ENCODE data around the gene GGA1.

Gene GGA1

DNA sequence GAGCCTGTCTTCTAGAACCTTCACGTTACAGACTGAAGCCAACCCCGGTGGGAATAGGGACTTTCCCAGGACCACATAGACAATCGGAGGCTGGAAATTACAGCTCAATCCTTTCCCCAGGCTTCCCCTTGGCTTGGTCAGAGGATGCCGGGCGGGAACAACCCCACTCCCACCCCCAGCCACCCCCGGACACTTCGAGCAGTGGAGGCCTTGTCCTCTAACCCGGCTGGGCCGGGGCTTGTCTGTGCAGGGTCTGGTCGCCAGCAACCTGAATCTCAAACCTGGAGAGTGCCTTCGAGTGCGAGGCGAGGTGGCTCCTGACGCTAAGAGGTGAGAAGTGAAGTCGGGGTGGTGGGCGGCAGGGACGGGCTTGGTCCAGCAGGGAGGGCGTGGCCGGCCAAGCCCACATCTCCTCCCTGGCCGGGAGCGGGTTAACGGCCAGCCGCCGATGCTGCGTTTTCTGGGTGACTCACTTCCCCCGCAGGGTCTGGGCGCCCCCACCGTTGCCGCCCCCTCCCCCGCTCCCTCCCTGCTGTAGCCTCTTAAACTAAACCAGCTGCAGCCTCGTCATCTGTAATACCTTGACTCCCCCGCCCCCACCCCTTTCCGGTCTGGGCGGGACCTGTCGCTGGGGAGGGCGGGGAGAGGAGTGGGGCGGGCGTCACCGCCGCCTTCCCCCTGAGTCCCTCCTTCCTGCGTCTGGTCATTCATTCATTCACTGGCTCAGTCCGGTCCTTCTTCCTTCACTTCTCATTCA lies 68.3 kb downstream of the GGA1 start:
- no peak for DNase-seq

DNA sequence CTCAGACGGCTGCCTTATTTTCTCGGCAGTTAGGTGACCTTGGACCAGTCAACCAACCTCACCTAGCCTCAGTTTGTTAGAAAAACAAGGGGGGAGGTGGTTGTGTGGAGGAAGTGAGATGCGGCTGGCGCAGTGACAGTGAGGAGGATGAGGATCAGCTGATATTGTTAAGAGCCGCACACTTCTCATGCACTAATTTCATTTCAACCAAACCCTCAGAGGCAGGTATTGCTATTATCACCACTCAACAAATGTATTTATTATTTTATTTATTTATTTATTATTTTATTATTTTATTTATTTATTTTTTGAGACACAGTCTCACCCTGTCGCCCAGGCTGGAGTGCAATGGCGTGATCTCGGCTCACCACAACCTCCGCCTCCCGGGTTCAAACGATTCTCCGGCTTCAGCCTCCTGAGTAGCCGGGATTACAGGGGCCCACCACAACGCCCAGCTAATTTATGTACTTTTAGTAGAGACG lies 68.9 kb downstream of the GGA1 start:
- no peak for DNase-seq

DNA sequence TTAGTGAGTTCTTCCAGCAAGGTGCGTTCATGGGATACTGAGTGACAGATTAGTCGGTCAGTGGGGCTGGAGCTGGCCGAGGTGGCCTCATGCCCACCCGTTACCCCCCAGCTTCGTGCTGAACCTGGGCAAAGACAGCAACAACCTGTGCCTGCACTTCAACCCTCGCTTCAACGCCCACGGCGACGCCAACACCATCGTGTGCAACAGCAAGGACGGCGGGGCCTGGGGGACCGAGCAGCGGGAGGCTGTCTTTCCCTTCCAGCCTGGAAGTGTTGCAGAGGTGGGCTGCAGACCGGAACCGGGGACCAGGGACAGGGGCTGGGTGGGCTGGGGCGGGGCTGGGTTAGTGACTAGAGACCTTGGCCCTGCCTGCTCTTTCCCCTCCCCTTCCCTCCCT lies 69.7 kb downstream of the GGA1 start:
- no peak for DNase-seq

DNA sequence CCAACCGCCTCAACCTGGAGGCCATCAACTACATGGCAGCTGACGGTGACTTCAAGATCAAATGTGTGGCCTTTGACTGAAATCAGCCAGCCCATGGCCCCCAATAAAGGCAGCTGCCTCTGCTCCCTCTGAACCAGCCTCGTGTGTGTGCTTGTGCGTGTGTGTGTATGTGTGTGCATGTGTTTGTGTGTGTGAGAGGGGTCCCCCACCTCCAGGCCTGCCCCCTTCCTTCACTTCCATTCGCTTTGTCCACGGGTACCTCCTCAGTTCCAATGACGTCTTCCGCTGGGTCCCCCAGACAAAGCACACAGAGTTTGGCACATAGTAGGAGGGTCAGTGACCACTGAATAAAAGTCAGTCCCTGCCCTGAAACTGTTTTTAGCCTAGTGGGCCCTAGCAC lies 71.0 kb downstream of the GGA1 start:
- DNase-seq = no peak

DNA sequence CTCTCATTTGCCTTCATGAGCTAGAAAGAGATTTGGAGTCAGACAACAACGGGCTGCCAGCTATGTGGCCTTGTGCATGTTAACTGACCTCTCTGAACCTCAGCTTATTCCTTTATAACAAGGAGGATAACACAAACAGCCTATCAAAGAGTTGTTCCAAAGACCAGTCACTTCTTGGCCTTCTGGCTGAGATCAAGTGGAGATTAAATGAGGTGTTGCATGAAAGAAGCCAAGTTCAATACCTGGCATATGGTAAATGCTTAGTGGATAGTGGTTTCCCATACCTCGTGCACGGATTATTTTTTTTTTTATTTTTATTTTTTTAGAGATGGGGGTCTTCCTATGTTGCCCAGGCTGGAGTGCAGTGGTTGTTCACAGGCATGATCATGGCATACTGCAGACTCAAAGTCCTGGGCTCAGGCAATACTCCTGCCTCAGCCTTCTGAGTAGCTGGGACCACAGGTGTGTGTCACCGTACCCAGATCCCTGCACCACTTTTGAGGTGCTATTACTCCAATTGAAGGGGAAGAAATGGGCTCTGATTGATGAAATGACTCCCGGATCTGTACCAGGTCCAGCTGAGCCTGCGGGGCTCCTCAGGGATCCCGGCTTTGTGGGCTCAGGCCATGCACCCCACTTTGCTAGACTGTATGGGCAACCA lies 71.7 kb downstream of the GGA1 start:
- no peak for DNase-seq

DNA sequence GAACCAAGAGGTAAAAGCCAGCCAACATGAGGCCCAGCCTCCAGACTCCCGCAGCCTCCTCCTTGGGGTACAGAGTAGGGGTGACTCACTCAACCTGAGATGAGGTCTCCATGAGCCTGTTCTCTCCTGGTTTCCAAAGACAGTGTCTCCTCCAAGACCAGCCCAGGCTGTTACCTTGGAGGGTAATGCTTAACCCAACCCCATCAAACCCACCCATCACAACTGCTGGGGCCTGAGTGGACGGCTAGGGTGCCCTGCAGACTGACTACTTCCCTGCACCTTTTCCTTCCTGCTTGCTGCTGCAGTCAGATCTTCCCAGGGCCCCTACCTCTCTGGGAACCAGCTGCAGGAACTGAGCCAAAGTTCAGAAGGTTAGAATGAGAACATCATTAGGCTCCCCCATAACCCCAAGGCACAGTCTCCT lies 72.4 kb downstream of the GGA1 start:
- no peak for DNase-seq

DNA sequence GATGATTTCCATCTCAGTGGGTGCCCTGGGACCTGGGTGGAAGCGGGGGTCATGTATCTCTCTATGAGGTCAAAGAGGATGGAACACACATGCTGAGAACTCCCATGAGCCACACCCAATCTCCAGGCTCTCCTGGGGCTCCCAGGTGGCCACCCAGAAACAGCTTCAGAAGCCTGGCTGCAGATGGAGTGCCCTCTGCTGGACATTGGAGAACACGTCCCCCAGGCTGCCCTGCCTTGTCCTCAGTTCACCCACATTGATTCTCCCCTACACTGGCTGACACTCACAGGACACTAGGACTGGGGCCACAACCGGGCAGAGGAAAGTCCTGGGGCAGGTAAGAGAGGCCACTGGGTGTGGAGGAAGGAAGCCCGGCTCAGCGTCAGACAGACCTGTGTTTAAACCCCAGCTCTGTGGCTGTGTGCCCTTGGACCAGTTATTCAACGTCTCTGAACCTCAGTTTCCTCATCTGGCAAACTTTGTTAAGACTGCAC lies 73.0 kb downstream of the GGA1 start:
- DNase-seq = peak; percentile 20

All from NCI-H1694 (cell line).